HG03135 (cell line): ENCODE results near the gene LTC4S.
"Not testable (repeated sequence)": the region's sequence is repeated elsewhere in the genome, so short reads cannot be mapped to it uniquely, and the experiment has no call there.

Experiments
- ATAC-seq: cut with Tn5 transposase; IDR thresholded peaks from one replicate; pipeline ENCODE4 v1.9.1; 2021; ENCODE audit warnings: mild to moderate bottlenecking, moderate library complexity; ENCODE audit not compliant: unreplicated experiment

Gene LTC4S

DNA sequence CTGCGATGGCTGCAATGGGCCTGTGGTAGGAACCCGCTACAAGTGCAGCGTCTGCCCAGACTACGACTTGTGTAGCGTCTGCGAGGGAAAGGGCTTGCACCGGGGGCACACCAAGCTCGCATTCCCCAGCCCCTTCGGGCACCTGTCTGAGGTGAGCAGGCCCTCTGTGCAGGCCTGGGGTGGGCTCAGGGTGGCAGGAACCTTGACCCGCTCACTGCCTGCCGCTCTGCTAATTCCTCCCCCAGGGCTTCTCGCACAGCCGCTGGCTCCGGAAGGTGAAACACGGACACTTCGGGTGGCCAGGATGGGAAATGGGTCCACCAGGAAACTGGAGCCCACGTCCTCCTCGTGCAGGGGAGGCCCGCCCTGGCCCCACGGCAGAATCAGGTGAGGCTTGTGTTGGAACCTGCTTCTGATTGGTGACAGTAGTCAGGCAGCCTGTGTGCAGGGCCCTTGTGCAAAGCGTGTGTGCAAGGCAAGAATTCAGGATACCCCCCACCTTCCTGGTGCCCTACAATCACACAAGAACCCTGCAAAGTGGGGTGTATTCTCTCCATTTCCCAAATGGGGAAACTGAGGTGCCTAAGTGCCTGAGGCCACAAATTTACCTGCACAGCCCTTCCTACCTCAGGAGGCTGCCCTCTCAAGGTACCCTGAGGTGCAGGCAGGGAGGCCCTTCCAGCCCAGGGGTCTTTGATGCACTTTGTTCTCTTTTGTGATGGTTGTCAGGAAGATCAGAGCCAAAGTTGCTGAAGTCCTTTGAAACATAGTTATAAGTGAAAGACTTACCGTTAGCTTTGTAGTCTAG is 30.4 kb downstream of the LTC4S start:
- no peak for ATAC-seq

DNA sequence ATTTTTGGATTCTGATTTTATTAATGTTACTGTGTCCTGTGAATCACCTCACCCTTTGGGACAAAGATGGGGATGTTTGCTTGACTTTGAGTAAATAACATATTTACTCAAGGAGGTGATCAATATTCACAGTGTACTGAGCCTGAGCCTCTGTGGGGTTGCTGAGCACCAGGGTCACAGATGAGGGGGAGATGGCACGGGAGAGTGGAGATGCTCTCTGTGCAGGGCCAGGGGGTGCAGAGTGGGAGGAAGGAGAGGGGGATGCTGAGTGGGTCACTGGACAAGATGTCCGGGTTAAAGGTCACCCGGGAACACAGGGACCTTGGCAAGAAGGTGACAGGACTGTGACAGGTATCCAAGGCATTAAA is 30.9 kb downstream of the LTC4S start:
- no peak for ATAC-seq

DNA sequence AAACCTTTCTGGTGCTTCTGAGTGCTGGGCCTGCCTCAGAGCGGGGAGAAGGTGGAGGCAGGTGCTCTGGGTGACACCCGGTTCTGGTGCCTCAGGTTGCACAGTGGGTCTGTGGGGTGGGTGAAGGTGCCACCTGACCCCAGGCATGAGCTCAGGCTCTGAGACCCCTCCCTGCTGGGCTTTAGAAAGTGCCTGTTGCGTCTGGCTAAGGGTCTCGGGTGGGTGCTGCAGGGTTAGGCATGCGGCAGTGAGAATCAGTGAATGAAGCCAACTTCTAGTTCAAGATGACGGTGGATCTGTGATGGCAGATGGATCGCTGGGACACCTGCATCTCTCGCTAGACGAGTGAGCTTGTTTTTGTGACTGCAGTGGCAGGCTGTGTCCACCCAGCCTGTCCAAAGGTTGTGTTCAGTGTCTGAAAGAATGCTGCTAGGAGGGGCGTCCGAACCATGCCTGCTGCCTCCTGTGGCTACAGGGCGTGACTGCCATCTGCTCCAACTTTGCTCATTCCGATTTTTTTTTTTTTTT is 31.9 kb downstream of the LTC4S start:
- ATAC-seq = no peak

DNA sequence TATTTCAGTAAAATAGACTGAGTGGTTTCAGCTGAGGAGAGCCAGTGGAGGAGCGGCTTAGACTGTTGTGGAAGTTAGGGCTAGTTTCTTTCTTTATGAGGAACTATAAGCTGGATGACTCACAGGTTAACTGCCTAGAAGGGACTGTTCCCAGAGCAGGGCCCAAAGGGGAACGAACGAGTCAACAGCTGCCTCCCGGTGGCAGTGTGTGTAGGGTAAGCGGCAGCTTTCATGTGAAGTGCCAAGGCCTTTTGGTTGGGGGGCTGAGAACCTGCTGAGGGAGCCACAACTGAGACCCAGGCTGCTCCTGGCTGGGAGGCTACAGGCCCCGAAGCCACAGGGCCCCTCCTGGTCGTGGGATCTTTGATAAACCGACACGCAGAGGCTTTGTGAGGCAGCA is 33.9 kb downstream of the LTC4S start:
- no peak for ATAC-seq

DNA sequence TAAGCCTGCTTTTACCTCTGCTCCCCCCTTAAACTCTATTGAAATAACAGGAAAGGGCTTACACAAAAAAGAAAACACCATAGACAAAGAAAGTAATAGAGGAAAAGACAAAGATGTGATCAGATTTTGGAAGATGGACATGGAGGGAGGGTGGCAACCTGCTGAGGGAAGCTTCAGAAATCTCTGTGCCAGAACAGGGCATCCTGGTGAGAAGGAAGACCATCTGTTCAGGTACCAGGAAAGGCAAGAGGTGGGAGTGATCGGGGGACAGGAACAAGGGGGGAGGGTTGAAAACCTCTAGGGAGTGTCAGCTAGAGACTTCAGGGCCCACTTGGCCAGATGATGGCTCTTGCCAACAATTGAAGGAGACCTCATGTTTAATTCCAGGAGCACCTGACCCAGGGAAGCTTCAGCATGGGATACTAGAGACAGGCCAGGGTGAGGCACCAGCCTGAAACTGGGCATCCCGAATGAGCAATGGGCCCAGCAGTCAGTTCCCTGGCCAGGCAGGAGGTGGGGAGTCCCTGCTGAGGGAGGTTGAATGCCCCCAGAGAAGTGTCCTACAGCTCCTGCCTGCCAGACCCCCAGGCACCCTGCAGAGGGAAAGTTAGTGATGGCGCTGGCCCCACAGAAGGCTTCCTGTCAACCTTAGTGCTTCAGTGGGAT is 35.1 kb downstream of the LTC4S start:
- ATAC-seq = no peak

DNA sequence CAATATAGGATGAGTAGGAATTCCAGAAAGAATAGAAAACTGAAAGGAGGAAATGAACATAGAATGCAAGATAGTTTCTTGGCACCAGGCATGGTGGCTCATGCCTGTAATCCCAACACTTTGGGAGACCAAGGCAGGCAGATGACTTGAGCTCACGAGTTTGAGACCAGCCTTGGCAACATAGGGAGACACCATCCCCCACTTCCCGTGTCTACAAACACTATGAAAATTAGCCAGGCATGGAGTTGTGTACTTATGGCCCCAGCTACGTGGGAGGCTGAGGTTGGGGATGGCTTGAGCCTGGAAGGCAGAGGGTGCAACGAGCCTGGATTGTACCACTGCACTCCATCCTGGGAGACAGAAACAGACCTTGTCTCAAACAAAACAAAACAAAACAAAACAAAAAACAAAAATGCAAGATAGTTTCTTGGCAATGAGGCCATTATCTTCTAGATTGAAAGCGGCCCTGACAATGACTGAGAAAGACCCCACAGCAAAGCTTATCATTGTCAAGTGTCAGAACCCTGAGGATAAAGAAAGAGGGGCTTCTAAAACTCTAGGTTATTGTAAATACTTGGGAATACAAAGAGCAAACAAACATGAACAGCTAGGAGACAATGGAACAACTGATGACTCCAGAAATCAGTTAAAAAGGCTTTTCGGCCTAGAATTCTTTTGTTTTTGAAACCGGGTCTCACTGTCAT is 36.1 kb downstream of the LTC4S start:
- ATAC-seq = no peak

DNA sequence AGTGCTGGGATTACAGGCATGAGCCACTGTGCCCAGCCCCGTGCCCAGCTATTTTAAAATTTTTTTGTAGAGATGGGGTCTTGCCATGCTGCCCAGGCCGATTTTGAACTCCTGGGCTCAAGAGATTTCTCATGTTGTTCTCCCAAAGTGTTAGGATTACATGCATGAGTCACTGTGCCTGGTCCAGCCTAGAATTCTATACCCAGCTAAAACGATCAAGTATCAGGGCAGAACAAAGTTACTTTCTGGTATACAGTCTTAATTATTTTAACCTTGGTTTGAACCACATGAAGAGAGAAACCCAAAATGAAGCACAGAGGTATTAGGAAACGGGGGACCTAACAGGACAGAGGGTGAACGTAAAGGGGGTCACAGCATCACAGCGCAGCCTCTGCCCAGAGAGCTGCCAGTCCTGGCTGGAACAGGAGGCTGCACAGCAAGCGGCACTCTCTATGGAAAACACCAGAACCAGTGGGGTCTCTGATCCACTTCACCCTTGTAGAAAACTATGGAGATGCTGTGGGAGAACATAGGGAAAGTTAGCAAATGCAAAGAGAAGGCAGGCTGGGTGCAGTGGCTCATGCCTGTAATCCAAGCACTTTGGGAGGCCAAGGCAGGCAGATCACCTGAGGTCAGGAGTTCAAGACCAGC is 37.2 kb downstream of the LTC4S start:
- no peak for ATAC-seq

DNA sequence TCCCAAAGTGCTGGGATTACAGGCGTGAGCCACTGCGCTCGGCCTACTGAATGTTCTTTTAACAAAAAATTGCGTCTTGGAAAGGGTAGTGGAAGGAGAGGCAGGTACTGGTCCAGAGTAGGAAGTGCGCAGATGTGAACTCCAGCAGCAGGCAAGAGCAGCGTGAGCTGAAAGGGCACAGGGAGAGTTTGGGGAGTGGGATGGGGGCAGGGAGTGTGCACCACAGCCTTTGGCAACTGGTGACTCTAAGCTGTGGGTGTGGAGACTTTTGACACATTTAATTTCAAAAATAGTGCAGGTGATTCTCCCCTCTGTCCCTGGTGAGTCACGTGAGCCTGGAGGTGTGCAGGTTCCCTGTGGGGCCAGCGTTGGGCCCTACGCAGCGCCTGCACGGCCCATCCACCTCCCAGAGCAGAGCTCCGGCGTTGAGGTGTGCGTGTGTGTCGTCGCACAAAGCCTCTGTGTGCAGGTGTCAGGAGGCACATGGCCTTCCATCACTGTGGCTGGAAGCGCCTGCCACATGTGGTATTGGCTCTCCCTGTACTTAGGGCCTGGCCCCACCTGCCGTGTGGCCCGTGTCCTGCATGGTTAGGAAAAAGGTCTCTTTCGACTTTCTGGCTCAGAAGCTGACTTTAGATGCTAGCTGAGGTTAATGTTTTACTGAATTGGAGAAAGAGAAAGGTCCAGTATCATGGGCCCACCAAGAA is 38.4 kb downstream of the LTC4S start:
- ATAC-seq = no peak

DNA sequence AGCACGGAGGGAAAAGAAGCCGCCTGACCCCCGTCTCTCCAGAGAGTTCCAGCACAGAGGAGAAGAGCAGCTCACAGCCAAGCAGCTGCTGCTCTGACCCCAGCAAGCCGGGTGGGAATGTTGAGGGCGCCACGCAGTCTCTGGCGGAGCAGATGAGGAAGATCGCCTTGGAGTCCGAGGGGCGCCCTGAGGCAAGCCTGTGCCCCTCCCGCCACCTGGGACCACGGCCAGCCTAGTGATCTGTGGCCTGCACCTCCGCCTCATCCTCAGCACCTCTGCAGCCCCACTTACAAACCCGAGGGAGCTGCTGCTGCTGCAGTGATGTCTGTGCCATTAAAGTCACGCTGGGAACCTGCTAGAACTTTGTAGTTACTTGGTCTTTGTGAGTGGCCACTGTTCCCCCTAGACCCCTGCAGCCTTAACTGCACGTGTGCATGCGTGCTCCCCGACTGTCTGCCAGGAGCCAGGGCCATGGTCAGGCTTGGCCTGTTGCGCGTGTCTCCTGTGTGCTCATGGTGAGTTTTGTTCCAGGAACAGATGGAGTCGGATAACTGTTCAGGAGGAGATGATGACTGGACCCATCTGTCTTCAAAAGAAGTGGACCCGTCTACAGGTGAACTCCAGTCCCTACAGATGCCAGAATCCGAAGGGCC is 39.4 kb downstream of the LTC4S start:
- no peak for ATAC-seq

DNA sequence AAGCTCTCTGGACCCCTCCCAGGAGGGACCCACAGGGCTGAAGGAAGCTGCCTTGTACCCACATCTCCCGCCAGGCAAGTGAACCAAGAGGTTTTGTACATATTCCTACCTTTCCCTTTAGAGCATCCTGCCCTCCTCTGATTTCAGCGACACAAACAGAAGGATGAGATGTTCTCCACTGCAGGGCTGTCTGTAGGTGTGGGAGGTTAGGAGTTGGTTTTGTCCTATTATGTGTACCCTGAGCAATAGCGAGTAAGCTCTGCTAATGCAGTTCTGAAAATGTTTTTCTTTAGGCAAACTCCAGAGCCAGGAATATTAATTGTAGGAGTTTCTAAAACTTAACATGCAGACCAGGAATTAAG is 39.9 kb downstream of the LTC4S start:
- ATAC-seq = no peak

DNA sequence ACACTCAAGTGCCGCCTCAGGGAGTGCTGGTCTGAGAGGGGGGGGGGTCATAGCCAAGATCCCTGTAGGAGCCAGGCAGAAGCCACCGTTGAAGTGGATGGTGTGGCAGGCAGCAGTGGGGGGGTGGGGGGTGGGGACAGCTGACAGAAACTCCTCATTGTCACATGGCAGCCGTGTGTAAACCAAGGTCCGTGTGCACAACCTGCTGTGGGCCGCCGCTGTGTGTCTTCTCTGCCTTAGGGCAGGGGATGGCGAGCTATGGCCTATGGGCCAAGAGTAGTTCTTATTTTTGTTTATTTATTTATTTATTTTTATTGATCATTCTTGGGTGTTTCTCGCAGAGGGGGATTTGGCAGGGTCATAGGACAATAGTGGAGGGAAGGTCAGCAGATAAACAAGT is 40.3 kb downstream of the LTC4S start:
- ATAC-seq = no peak

DNA sequence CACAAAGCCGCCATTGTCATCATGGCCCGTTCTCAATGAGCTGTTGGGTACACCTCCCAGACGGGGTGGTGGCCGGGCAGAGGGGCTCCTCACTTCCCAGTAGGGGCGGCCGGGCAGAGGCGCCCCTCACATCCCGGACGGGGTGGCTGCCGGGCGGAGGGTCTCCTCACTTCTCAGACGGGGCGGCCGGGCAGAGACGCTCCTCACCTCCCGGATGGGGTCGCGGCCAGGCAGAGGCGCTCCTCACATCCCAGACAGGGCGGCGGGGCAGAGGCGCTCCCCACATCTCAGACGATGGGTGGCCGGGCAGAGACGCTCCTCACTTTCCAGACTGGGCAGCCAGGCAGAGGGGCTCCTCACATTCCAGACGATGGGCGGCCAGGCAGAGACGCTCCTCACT is 41.1 kb downstream of the LTC4S start:
- ATAC-seq = not testable (repeated sequence)

DNA sequence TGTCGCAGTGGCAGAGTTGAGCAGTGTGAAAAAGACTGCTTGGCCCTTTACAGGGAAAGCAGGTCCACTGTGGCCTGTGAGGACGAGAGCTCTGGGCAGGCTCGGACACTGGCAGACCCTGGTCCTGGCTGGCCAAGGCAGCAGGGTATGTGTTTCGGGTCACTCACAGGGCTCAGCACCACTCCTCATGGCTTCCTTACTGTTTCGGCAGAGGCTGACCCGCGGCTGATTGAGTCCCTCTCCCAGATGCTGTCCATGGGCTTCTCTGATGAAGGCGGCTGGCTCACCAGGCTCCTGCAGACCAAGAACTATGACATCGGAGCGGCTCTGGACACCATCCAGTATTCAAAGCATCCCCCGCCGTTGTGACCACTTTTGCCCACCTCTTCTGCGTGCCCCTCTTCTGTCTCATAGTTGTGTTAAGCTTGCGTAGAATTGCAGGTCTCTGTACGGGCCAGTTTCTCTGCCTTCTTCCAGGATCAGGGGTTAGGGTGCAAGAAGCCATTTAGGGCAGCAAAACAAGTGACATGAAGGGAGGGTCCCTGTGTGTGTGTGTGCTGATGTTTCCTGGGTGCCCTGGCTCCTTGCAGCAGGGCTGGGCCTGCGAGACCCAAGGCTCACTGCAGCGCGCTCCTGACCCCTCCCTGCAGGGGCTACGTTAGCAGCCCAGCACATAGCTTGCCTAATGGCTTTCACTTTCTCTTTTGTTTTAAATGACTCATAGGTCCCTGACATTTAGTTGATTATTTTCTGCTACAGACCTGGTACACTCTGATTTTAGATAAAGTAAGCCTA is 42.6 kb downstream of the LTC4S start:
- peak; percentile 67 for ATAC-seq

DNA sequence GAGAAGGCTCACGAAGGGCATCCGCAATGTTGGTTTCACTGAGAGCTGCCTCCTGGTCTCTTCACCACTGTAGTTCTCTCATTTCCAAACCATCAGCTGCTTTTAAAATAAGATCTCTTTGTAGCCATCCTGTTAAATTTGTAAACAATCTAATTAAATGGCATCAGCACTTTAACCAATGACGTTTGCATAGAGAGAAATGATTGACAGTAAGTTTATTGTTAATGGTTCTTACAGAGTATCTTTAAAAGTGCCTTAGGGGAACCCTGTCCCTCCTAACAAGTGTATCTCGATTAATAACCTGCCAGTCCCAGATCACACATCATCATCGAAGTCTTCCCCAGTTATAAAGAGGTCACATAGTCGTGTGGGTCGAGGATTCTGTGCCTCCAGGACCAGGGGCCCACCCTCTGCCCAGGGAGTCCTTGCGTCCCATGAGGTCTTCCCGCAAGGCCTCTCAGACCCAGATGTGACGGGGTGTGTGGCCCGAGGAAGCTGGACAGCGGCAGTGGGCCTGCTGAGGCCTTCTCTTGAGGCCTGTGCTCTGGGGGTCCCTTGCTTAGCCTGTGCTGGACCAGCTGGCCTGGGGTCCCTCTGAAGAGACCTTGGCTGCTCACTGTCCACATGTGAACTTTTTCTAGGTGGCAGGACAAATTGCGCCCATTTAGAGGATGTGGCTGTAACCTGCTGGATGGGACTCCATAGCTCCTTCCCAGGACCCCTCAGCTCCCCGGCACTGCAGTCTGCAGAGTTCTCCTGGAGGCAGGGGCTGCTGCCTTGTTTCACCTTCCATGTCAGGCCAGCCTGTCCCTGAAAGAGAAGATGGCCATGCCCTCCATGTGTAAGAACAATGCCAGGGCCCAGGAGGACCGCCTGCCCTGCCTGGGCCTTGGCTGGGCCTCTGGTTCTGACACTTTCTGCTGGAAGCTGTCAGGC is 43.6 kb downstream of the LTC4S start:
- ATAC-seq = no peak

DNA sequence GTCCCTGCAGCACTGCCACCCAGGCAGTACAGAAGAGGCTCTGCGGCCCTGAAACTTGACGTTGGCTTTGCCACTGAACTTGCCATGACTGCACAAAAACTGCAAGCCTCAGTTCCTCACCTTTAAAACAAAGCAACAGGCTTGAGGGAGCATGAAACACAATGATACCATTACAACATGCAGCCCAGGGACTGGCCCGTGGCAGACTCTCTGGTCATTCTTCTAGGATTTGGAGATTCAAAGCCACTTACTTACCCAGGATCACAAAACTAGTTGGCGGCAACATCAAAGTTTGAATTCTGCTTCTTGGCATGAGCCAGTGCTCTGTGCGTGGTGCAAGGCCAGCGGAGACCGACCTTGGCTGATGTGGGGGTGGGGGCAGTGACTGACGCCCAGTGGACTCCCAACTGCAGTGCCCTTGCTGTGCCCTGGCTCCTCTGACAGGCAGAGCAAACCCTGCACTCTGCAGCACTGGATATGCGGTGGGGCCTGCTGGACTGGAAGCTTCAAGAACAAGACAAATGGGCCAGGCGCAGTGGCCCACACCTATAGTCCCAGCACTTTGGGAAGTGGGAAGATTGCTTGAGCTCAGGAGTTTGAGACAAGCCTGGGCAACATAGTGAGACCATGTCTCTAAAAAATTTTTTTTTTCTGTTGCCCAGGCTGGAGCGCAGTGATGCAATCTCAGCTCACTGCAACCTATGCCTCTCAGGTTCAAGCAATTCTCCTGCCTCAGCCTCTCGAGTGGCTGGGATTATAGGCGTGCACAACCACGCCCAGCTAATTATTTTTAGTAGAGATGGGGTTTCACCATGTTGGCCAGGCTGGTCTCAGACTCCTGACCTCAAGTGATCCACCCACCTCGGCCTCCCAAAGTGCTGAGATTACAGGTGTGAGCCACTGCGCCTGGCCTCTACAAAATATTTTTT is 45.8 kb downstream of the LTC4S start:
- ATAC-seq = no peak

DNA sequence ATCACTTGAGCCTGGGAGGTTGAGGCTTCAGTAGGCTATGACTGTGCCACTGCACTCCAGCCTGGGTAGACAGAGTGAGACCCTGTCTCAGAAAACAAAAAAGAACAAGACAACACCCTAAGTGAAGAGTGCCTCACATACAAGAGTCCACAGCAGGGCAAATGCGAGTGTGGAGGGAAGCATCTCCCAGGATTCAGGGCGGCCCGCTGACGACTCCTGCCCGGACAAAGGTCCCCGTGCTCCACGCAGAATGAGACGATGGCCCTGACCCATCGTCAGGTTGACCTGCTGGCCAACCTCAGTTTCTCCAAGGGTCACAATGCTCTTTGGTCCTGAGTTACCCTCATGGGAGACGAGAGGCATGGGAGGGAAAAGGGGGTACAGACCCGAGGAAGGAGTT is 46.5 kb downstream of the LTC4S start:
- ATAC-seq = no peak

DNA sequence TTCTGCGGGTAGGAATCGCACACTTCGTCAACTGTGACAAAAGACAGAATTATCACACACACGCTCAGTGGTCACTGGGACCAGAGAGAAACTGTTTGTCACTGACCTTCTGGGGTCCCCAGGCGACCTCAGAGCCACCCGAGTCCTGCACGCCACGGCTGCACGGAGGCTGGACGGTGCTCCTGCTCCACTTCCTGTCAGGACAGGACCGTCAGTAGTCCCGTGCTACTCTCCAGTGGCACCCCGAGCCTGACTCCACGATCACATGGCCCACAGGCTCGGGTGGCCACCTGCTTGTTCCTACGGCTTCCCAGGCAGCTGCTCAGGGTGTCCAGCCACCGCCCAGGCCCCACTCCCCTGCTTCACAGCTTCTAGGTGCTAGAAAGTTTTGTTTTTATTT is 47.0 kb downstream of the LTC4S start:
- no peak for ATAC-seq
